Hematopoietic multipotent progenitor cell treated with erythropoietin and hydrocortisone succinate and interleukin-3 and kit ligand, for 17 days (in vitro differentiated cells): Measurements from ENCODE around the gene SEC14L5.

Source experiments
- DNase-seq: peaks from one replicate; pipeline ENCODE4 v3.0.0-alpha.2; 2015; ENCODE audit warnings: low spot score

SEC14L5 gene

GRCh38 chr16:4987250-4987579 is 29.1 kb downstream of the SEC14L5 start:
- DNase-seq: no peak

DNA sequence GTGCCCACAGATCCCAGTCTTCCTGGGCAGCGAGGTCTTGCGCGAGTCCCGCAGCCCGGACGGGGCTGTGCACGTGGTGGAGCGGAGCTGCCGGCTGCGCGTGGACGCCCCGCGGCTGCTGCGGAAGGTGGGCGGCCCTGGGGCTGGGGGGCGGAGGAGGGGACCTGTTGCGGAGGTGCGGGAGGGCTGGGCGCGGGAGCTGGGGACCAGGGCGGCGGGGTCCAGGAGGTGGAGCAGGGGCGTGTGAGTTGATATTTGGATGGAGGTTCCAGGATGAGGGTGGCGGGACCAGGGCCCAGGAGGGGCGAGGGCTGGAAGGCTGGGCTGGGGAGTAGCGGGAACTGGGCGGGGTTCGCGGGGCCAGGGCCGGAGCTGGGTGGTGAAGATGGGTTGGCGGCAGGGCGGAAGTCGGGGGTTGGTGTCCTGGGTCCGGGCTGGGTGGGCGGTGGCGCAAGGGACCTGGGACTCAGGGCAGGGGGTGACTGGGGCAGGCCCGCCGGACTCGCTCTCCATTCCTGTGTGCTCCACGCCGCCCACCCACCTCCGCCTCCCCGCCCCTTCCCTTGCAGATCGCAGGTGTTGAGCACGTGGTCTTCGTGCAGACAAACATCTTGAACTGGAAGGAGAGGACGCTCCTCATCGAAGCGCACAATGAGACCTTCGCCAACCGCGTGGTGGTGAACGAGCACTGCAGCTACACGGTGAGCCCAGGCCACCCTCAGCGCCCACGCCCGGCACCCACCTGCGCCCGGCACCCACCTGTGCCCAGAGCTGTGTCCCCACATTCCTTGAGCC is 29.6 kb downstream of the SEC14L5 start:
- no peak for DNase-seq

DNA sequence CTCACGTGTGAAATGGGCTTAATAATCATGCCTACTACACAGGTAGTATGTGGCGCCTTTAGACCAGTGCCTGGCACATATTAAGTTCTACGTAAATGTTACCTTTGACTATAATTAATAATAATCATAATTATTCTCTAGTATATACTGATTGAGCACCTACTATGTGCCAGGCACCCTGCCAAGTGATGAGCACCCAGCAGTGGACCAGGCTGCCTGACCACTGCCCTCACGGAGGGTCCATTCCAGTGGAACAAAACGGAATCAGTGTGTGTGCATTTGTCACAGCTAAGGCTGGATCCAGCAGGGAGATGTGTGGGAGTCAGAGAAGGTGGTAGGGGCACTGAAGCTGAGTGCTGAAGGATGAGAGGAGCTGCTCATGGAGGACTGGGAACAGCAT is 30.5 kb downstream of the SEC14L5 start:
- no peak for DNase-seq

DNA sequence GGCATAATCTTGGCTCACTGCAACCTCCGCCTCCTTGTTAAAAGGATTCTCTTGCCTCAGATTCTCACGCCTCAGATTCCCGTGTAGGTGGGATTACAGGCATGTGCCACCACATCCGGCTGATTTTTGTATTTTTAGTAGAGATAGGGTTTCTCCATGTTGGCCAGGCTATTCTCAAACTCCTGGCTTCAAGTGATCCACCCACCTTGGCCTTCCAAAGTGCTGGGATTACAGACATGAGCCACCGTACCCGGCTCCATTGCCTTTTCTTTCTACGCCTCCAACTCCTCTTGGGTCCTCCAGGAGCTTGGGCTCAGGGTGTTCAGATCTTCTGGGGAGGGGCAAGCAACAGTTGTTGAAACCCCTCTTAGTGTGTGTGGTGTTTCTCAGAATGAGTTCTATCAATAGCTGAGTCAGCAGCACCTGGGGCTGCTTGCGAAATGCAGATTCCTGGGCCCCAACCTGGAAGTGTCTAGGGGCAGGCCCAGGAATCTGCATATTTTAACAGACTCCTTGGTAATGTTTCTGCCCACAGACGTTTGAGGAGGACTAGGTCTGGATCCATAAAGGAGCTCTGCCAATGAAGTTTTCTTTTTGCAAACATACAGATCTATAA is 31.4 kb downstream of the SEC14L5 start:
- no peak for DNase-seq

GRCh38 chr16:4990415-4990814 is 32.3 kb downstream of the SEC14L5 start:
- DNase-seq: no peak

DNA sequence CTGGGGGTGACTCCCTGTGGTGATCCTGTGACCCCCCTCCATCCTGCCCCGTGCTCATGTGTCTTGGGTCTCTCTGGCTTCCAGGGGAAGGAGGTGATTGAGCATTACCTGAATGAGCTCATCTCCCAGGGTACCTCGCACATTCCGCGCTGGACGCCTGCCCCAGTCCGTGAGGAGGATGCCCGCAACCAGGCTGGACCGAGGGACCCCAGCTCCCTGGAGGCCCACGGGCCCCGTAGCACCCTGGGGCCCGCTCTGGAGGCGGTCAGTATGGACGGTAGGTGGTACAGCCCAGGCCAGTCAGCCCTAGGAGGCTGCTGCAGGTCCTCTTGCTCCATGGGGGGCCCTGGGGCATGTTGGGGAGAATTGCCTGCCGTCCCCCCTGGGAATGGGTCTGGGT is 33.6 kb downstream of the SEC14L5 start:
- no peak for DNase-seq

GRCh38 chr16:4994719-4995434 is 36.7 kb downstream of the SEC14L5 start:
- no peak for DNase-seq

DNA sequence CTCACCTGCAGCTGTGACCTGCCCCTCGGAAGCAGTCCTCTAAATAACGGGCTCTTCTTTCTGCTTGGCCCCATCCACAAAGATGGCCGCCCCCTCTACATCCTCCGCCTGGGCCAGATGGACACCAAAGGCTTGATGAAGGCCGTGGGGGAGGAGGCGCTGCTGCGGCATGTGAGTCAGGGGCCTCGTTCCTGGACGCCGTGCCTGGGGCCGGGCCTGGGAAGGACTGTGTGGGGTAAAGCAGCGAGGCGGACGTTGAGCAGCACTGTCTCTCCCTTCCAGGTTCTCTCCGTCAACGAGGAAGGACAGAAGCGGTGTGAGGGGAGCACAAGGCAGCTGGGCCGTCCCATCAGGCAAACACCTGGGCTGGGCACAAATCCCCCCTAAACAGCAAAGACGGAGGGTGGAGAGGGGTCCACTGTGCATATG is 42.5 kb downstream of the SEC14L5 start:
- no peak for DNase-seq

DNA sequence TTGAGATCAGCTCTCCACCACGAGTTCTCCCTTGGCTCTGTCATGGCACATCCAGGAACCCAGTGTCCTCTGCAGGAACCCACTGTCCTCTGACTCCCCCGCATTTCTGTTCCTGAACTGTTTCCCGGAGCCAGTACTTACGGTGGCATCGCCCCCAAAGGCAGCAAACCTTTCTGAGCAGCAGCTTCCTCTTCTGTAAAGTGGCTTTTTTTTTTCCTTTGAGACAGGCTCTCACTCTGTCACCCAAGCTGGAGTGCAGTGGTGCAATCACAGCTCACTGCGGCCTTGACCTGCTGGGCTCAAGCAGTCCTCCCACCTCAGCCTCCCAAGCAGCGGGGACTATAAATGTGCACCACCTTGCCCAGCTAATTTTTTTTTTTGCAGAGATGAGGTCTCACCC is 43.4 kb downstream of the SEC14L5 start:
- no peak for DNase-seq

- no peak for DNase-seq
Measured at GRCh38 chr16:5001986-5002385, 43.9 kb downstream of the SEC14L5 start.

GRCh38 chr16:5002699-5003143 is 44.6 kb downstream of the SEC14L5 start:
- no peak for DNase-seq

DNA sequence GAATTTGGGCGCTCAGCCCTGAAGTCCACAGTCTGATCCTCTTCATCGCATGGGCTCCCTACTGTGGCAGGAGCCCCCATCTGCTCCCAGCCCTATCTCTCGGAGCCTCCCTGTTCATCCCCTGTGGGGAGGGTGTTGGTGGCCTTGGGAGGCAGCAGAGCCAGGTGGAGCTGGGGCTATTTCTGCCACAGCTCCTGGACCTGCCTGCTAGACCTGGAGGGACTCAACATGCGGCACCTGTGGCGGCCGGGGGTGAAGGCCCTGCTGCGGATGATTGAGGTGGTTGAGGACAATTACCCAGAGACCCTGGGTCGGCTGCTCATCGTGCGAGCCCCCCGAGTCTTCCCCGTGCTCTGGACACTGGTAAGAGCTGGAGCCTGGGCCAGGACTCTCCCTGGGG is 45.1 kb downstream of the SEC14L5 start:
- DNase-seq: no peak

GRCh38 chr16:5003828-5004227 is 45.7 kb downstream of the SEC14L5 start:
- no peak for DNase-seq

- DNase-seq: no peak
Measured at GRCh38 chr16:5004311-5004710, 46.2 kb downstream of the SEC14L5 start.

GRCh38 chr16:5005916-5006315 is 47.8 kb downstream of the SEC14L5 start:
- no peak for DNase-seq

DNA sequence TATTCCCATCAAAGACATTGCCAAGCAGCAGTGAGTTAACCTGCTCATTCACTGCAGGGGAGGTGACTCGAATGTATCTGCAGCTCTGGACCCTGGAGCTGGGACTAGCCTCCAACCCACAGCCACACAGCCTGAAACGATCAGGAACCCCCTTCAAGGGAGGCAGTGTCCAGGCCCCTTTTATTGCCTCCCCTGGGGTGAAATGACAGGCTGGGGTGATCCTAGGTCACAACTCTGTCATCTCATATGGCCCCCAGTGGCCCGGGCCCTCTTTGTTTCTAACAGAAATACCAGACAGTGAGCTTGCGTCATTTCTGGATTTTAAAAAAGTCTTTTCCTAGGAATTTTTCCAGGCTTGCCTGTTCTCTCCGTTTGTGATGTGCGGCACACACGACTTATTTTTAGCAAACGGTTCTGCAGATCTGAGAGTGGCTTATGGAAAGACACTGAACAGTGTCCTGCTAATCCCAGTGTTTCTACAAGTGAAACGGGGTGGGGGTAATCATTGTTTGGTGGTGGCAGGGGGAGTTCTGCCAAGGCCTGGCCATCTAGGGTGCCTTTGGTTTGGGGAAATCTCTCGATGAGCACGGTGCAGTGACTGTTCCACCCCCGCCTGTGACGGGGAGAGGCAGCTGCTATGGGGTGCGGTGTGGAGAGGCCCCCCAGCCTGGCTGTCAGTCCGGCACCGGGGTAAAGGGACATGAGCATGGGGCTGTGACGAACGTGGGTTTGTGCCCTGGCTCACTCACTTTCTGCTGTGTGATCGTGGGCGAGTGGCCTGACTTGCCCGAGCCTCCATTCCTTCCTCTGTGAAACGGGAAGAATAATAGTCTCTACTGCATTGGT is 48.4 kb downstream of the SEC14L5 start:
- no peak for DNase-seq

DNA sequence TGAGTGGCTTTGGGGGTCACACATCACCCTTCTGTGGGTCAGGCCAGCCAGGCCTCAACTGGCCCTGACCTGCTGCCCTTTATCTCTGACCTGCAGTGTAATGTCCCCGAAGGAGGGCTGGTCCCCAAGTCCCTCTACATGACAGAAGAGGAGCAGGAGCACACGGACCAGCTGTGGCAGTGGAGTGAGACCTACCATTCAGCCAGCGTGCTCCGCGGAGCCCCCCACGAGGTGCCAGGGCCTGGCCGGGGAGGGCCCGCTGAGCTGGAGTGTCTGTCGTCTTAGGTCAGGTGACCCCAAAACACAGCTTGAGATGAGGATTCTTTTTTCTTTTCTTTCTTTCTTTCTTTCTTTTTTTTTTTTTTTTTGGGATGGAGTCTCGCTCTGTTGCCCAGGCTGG is 49.1 kb downstream of the SEC14L5 start:
- DNase-seq: no peak

DNA sequence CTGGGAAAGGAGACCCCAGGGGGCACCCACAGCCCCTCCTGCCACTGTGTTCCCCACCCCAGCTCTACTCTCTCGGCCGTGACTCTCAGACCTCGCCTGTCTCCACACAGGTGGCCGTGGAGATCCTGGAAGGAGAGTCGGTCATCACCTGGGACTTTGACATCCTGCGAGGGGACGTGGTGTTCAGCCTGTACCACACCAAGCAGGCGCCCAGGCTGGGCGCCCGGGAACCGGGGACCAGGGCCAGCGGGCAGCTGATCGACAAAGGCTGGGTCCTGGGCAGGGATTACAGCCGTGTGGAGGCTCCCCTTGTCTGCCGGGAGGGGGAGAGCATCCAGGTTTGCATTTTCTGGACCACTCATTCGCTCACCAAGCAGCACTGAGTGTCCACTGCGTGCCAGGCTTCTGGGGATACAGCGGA is 50.2 kb downstream of the SEC14L5 start:
- DNase-seq: no peak

- DNase-seq: no peak
Measured at GRCh38 chr16:5010576-5011329, 52.6 kb downstream of the SEC14L5 start.

DNA sequence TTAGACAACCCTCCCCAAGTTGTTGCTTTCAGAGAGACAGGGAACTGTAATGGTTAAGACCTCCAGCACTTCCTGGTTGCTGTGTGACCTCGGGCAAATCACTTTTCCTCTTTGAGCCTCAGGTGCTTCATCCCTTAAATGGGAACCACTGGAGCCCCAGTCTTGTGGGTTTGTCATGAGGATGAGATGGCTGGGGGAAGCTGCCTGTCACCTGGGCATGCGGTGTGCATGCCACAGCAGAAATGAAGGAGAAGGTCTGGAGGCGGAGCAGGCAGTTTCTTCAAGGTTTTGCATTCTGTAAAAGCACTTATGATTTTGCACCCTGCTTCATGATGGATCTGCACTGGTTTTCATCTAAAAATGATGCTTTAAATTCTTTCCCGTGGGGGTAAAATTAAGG is 53.5 kb downstream of the SEC14L5 start:
- no peak for DNase-seq

DNA sequence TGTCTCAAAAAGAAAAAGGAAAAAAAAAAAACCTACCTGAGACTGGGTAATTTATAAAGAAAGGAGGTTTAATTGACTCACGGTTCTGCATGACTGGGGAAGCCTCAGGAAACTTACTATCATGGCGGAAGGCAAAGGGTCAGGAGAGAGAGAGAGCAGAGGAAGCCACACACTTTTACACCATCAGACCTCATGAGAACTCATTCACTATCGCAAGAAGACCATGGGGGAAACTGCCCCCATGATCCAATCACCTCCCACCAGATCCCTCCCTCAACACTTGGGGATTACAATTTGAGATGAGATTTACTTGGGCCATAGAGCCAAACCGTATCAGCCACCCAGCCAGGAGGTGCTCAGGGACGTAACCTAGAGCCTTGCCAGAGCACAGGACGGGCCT is 54.8 kb downstream of the SEC14L5 start:
- no peak for DNase-seq

- no peak for DNase-seq
Measured at GRCh38 chr16:5015351-5015750, 57.2 kb downstream of the SEC14L5 start.
